CD14-positive monocyte (primary cell): ENCODE results near the gene PLCB1. TPM values are rescaled to one million over a fixed set of nuclear protein-coding genes. Genes with fewer than 3 reads are reported as not detected.

Source experiments
- DNase-seq, 3 donors: peaks; one replicate each; pipeline ENCODE4 v3.0.0-alpha.2; 2011 to 2022
- H2AFZ ChIP-seq: 2 replicates; pipeline ENCODE4 v1.6.0; 2012; ENCODE audit warnings: mild to moderate bottlenecking, low read depth, low read length, inconsistent platforms; ENCODE audit not compliant: insufficient read depth, poor library complexity, severe bottlenecking
- H3K27ac ChIP-seq, 2 donors: 1 replicate in 1 of 2; 2 replicates in 1 of 2; pipeline ENCODE4 v1.5.1; 2012 to 2013; ENCODE audit warnings: low read length in 2 of 2, control low read depth in 1 of 2, inconsistent platforms in 1 of 2, low read depth in 1 of 2, mild to moderate bottlenecking in 1 of 2
- H3K27me3 ChIP-seq, 2 donors: one replicate each; pipeline versions ENCODE4 v1.6.0 to v1.6.1; 2011 to 2013; ENCODE audit warnings: low read length in 2 of 2; ENCODE audit not compliant: control insufficient read depth in 2 of 2, insufficient read depth in 2 of 2
- H3K36me3 ChIP-seq, 2 donors: replicated peaks in 1 of 2; 1 replicate in 1 of 2; 2 replicates in 1 of 2; pipeline versions ENCODE4 v1.5.1 to v1.6.1; 2012 to 2013; ENCODE audit warnings: low read length in 2 of 2, control low read depth in 1 of 2, inconsistent platforms in 1 of 2, mild to moderate bottlenecking in 1 of 2; ENCODE audit not compliant: insufficient read depth in 2 of 2, control insufficient read depth in 1 of 2
- H3K4me1 ChIP-seq, 2 donors: 1 replicate in 1 of 2; 2 replicates in 1 of 2; pipeline versions ENCODE4 v1.5.1 to v1.6.1; 2012 to 2013; ENCODE audit warnings: low read length in 2 of 2, control low read depth in 1 of 2, inconsistent platforms in 1 of 2, mild to moderate bottlenecking in 1 of 2, moderate library complexity in 1 of 2; ENCODE audit not compliant: insufficient read depth in 2 of 2, control insufficient read depth in 1 of 2
- H3K4me2 ChIP-seq: replicated peaks from 2 replicates; pipeline ENCODE3; 2012; ENCODE audit warnings: low read length, moderate library complexity, mild to moderate bottlenecking; ENCODE audit not compliant: poor library complexity, severe bottlenecking; ENCODE audit errors: extremely low read depth
- H3K4me3 ChIP-seq, 3 experiments: fragments of 200-600 bp in 1 of 3; sonication (generic) in 1 of 3; replicated peaks in 1 of 3; 1 replicate in 2 of 3; 2 replicates in 1 of 3; pipeline ENCODE4 v1.5.1; 2011 to 2013; ENCODE audit warnings: low read length in 3 of 3, mild to moderate bottlenecking in 3 of 3, control low read depth in 2 of 3, low read depth in 2 of 3, inconsistent platforms in 1 of 3, moderate library complexity in 1 of 3
- H3K79me2 ChIP-seq: 2 replicates; pipeline ENCODE4 v1.6.0; 2012; ENCODE audit warnings: mild to moderate bottlenecking, control low read depth, inconsistent platforms, low read length, moderate library complexity; ENCODE audit not compliant: insufficient read depth
- H3K9ac ChIP-seq: 2 replicates; pipeline ENCODE4 v1.6.0; 2017; ENCODE audit warnings: low read length, mild to moderate bottlenecking; ENCODE audit not compliant: insufficient read depth, poor library complexity, severe bottlenecking
- H3K9me3 ChIP-seq, 2 donors: replicated peaks in 1 of 2; 1 replicate in 1 of 2; 2 replicates in 1 of 2; pipeline versions ENCODE4 v1.5.1 to v1.6.1; 2012 to 2013; ENCODE audit warnings: low read length in 2 of 2, control low read depth in 1 of 2; ENCODE audit not compliant: control insufficient read depth in 1 of 2, insufficient read depth in 1 of 2
- H4K20me1 ChIP-seq: 2 replicates; pipeline ENCODE4 v1.6.0; 2012; ENCODE audit warnings: mild to moderate bottlenecking, low read length, control low read depth, moderate library complexity; ENCODE audit not compliant: insufficient read depth
- H3K27ac Mint-ChIP-seq, 7 donors: one replicate each; pipeline ENCODE4 v1.8.0; 2020; ENCODE audit warnings: mild to moderate bottlenecking in 7 of 7, mixed read lengths in 7 of 7, moderate library complexity in 6 of 7, inconsistent platforms in 2 of 7
- H3K27me3 Mint-ChIP-seq, 3 donors: one replicate each; pipeline ENCODE4 v1.8.0; 2021 to 2022; ENCODE audit warnings: low read depth in 3 of 3, mild to moderate bottlenecking in 3 of 3, mixed read lengths in 3 of 3, moderate library complexity in 3 of 3, inconsistent platforms in 1 of 3
- H3K36me3 Mint-ChIP-seq, 2 donors: one replicate each; pipeline ENCODE4 v1.8.0; 2020; ENCODE audit warnings: mixed read lengths in 2 of 2, inconsistent platforms in 1 of 2, mild to moderate bottlenecking in 1 of 2
- H3K4me1 Mint-ChIP-seq: one replicate; pipeline ENCODE4 v1.8.0; 2020; ENCODE audit warnings: mild to moderate bottlenecking, mixed read lengths
- H3K4me3 Mint-ChIP-seq, 2 donors: one replicate each; pipeline ENCODE4 v1.8.0; 2020; ENCODE audit warnings: mild to moderate bottlenecking in 2 of 2, mixed read lengths in 2 of 2, moderate library complexity in 1 of 2
- H3K9me3 Mint-ChIP-seq, 7 donors: one replicate each; pipeline ENCODE4 v1.8.0; 2020 to 2022; ENCODE audit warnings: mixed read lengths in 7 of 7, mild to moderate bottlenecking in 6 of 7, moderate library complexity in 6 of 7, inconsistent platforms in 2 of 7
- CTCF ChIP-seq: fragments of 200-600 bp; IDR thresholded peaks from one replicate; pipeline ENCODE4 v1.8.0; 2022; ENCODE audit warnings: antibody characterized with exemption, mild to moderate bottlenecking
- WGBS: methylation state at CpG from one replicate; pipeline ENCODE4 v1.1.5; 2013; ENCODE audit warnings: missing lambda C conversion rate; ENCODE audit not compliant: insufficient coverage; 5-methylcytosine and 5-hydroxymethylcytosine counted together
- intact Hi-C, 2 donors: fragments of 100-400 bp; cut with micrococcal nuclease; formaldehyde crosslinking; loops; one replicate each; pipeline versions ENCODE4 v1.15.0 to v1.15.1; 2023
- polyA plus RNA-seq, 3 donors: library from polyadenylated mRNA; depleted of rRNA in 1 of 3; unstranded in 2 of 3; stranded (reverse) in 1 of 3; fragments of 300-500 nt in 2 of 3; fragments of >200 nt in 1 of 3; fragmentation: Illumina TruSeq in 2 of 3; gene quantifications; 1 replicate in 2 of 3; 2 replicates in 1 of 3; pipeline ENCODE4 v1.2.3, GENCODE V29; 2012 to 2021

The PLCB1 gene
- polyA plus RNA-seq, 3 donors: 8.6 to 16.4 (median 13.2) TPM

DNA sequence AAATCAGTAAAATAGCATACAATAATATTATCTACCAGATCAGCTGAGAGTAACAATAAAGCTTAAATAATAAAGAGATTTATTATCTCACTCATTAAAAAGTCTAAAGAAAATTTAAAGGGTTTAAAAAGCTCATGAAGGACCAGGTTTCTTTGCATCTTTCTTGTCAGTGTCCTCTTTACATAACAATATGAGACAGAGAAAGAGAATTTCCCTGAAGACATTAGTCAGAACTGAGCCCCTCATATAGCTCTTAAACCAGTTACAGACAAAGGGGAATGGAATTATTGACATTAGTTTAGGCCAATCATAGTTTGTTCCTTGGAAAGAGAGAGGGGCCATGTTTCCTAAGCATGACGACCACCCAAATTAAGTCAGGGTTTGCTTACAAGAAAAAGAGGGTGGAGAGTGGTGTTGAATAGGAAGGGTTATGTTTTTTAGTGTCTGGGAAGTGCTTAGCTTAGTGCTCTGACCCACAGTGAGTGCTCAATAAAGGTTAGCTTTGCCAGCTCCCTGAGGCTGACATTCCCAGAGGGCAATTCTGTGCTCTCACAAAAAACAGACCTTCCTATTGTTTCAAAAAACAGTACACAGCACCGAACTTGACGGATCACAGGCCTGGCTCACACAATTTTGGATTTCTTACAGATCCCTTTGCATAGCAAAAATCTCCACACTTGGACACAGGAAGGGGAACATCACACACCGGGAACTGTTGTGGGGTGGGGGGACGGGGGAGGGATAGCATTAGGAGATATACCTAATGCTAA is 3.6 kb upstream of the PLCB1 start:
- Histone ChIP-seq H4K20me1 (no peaks in the 10 kb centered on the region), H3K27ac (no peak overlapping the region), H3K4me3 (no peak overlapping the region), H2AFZ (no peak overlapping the region), H3K4me2 (no peak overlapping the region), H3K9ac (no peak overlapping the region), H3K36me3 (no peaks in the 10 kb centered on the region), H3K79me2 (peaks cover 11% of the 10 kb centered on the region), H3K4me1 (peaks cover 13 to 15% of the 10 kb centered on the region in 2 donors), H3K27me3 (peaks cover 0 to 3% of the 10 kb centered on the region in 2 donors), H3K9me3 (no peaks in the 10 kb centered on the region)
- H3K27ac Mint-ChIP-seq: no peak overlapping the region
- H3K4me1 Mint-ChIP-seq: peaks cover 19% of the 10 kb centered on the region
- intact Hi-C loops: no loop called here
- WGBS: 89% methylated on average over 2 of the region's 5 CpGs
- TF ChIP-seq CTCF: no peak
- DNase-seq: no peak
- peaks cover 4 to 8% (median 7%) of the 10 kb centered on the region in 3 donors for H3K27me3 Mint-ChIP-seq
- H3K4me3 Mint-ChIP-seq: no peak overlapping the region
- H3K9me3 Mint-ChIP-seq: no peaks in the 10 kb centered on the region
- no peaks in the 10 kb centered on the region for H3K36me3 Mint-ChIP-seq

- Histone ChIP-seq H3K9ac (no peak overlapping the region), H3K27me3 (peaks cover 0 to 3% of the 10 kb centered on the region in 2 donors), H3K79me2 (peaks cover 20% of the 10 kb centered on the region), H3K36me3 (no peaks in the 10 kb centered on the region), H3K27ac (no peak overlapping the region), H4K20me1 (peaks cover 8% of the 10 kb centered on the region), H2AFZ (no peak overlapping the region), H3K9me3 (no peaks in the 10 kb centered on the region), H3K4me3 (no peak overlapping the region), H3K4me1 (peaks cover 20 to 24% of the 10 kb centered on the region in 2 donors), H3K4me2 (no peak overlapping the region)
- Mint-ChIP-seq H3K9me3 (no peaks in the 10 kb centered on the region), H3K27me3 (peaks cover 4 to 8% (median 7%) of the 10 kb centered on the region in 3 donors), H3K4me3 (no peak overlapping the region), H3K36me3 (no peaks in the 10 kb centered on the region), H3K4me1 (peaks cover 28% of the 10 kb centered on the region), H3K27ac (no peak overlapping the region)
- 100% methylated on average over 1 of the region's 6 CpGs for WGBS
- no peak for DNase-seq
- intact Hi-C loops: no loop called here
- no peak for TF ChIP-seq CTCF
Measured at GRCh38 chr20:8129211-8129976, 2.7 kb upstream of the PLCB1 start.
